ENCODE measurements around the gene IL3RA. TPM values are rescaled to one million over a fixed set of nuclear protein-coding genes. Genes with fewer than 3 reads are reported as not detected.
A peak's percentile ranks its signal among the peaks of the same experiment; 100 is the strongest.
"Not testable (repeated sequence)": the region's sequence is repeated elsewhere in the genome, so short reads cannot be mapped to it uniquely, and the experiment has no call there.

Gene IL3RA
- total RNA-seq, 1 donor from 2014 or later = 0.53 TPM

GRCh38 chrX:1401611-1402430, 65.2 kb downstream of the IL3RA start:
- TF ChIP-seq, protein P1, sequence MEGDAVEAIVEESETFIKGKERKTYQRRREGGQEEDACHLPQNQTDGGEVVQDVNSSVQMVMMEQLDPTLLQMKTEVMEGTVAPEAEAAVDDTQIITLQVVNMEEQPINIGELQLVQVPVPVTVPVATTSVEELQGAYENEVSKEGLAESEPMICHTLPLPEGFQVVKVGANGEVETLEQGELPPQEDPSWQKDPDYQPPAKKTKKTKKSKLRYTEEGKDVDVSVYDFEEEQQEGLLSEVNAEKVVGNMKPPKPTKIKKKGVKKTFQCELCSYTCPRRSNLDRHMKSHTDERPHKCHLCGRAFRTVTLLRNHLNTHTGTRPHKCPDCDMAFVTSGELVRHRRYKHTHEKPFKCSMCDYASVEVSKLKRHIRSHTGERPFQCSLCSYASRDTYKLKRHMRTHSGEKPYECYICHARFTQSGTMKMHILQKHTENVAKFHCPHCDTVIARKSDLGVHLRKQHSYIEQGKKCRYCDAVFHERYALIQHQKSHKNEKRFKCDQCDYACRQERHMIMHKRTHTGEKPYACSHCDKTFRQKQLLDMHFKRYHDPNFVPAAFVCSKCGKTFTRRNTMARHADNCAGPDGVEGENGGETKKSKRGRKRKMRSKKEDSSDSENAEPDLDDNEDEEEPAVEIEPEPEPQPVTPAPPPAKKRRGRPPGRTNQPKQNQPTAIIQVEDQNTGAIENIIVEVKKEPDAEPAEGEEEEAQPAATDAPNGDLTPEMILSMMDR (IDR thresholded peaks at IDR 0.05) = no peak
- no peak for DNase-seq
- no peaks in the 10 kb centered on the region for H3K27me3 Mint-ChIP-seq

GRCh38 chrX:1403228-1403627, 66.6 kb downstream of the IL3RA start:
- CTCF ChIA-PET = no interaction called here
- ATAC-seq (ENCODE audit: low read depth) (no peak), DNase-seq (no peak)
- intact Hi-C loops (cut with micrococcal nuclease) = no loop called here
- H3K4me1 Mint-ChIP-seq = no peaks in the 10 kb centered on the region
- H3K9me3 Mint-ChIP-seq = no peaks in the 10 kb centered on the region
- no peak overlapping the region for H3K4me3 Mint-ChIP-seq
- POLR2A ChIA-PET = no interaction called here
- peaks cover 11% of the 10 kb centered on the region for H3K36me3 Mint-ChIP-seq (ENCODE audit: low read depth)
- H3K27me3 Mint-ChIP-seq = no peaks in the 10 kb centered on the region
- TF ChIP-seq, protein P1 (IDR thresholded peaks at IDR 0.05) = no peak
- H3K27ac Mint-ChIP-seq = no peak overlapping the region

More at GRCh38 chrX:1401611-1402430, 65.2 kb downstream of the IL3RA start:
- no peaks in the 10 kb centered on the region for H3K9me3 Mint-ChIP-seq
- POLR2A ChIA-PET = no interaction called here
- no peak for ATAC-seq (ENCODE audit: low read depth)
- no peak overlapping the region for H3K4me3 Mint-ChIP-seq
- peaks cover 15% of the 10 kb centered on the region for H3K36me3 Mint-ChIP-seq (ENCODE audit: low read depth)
- no peak overlapping the region for H3K27ac Mint-ChIP-seq
- CTCF ChIA-PET = no interaction called here
- intact Hi-C loops (cut with micrococcal nuclease) = no loop called here
- H3K4me1 Mint-ChIP-seq = no peaks in the 10 kb centered on the region

GRCh38 chrX:1403867-1404266, 67.3 kb downstream of the IL3RA start:
- H3K27me3 Mint-ChIP-seq; CTCF ChIA-PET; intact Hi-C loops (cut with micrococcal nuclease); POLR2A ChIA-PET; H3K4me3 Mint-ChIP-seq; H3K36me3 Mint-ChIP-seq (ENCODE audit: low read depth); H3K9me3 Mint-ChIP-seq; H3K27ac Mint-ChIP-seq; DNase-seq; ATAC-seq (ENCODE audit: low read depth); H3K4me1 Mint-ChIP-seq: not testable (repeated sequence)

GRCh38 chrX:1405769-1406168, 69.2 kb downstream of the IL3RA start:
- POLR2A ChIA-PET; H3K4me3 Mint-ChIP-seq; CTCF ChIA-PET; H3K27ac Mint-ChIP-seq; H3K27me3 Mint-ChIP-seq; DNase-seq; ATAC-seq (ENCODE audit: low read depth); H3K36me3 Mint-ChIP-seq (ENCODE audit: low read depth); intact Hi-C loops (cut with micrococcal nuclease); H3K4me1 Mint-ChIP-seq; H3K9me3 Mint-ChIP-seq: not testable (repeated sequence)

DNA sequence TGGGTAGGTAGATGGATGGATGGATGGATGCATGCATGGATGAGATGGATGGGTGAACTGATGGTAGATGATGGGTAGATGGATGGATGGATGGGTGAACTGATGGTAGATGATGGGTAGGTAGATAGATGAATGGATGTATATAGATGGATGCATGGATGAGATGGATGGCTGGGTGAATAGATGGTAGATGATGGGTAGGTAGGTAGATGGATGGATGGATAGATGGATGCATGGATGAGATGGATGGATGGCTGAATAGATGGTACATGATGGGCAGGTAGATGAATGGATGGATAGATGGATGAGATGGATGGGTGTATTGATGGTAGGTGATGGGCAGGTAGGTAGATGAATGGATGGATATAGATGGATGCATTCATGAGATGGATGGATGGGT, 70.5 kb downstream of the IL3RA start:
- Mint-ChIP-seq H3K36me3 (ENCODE audit: low read depth) (peaks cover 10% of the 10 kb centered on the region), H3K27ac (no peak overlapping the region), H3K27me3 (no peaks in the 10 kb centered on the region), H3K4me3 (no peak overlapping the region), H3K9me3 (no peaks in the 10 kb centered on the region), H3K4me1 (peaks cover 4% of the 10 kb centered on the region)
- intact Hi-C loops (cut with micrococcal nuclease) = no loop called here
- TF ChIP-seq, protein P1 (IDR thresholded peaks at IDR 0.05) = no peak
- ChIA-PET CTCF (no interaction called here), POLR2A (no interaction called here)
- DNase-seq (no peak), ATAC-seq (ENCODE audit: low read depth) (no peak)

DNA sequence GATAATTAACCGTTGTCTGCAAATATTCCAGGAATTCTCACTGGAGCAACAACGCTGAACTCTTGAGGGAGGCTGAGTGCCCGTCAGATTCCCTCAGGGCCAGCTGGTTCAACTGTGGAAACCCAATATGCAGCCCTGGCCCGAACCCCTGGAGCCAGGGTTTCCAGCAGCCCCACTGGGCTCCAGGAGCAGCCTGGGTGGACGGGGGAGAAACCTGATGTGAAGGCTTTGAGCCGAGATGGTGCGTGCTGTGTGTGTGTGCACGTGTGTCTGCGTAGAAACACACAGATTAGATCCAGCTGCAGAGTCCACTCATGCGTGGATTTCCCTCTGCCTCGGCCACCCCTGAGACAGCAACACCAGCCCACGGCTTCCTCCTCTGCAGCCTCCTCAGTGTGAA, 74.7 kb downstream of the IL3RA start:
- intact Hi-C loops (cut with micrococcal nuclease) = no loop called here
- ATAC-seq (ENCODE audit: low read depth) = peak; percentile 68
- H3K36me3 Mint-ChIP-seq (ENCODE audit: low read depth) = peaks cover 37% of the 10 kb centered on the region
- H3K27ac Mint-ChIP-seq = no peak overlapping the region
- POLR2A ChIA-PET = no interaction called here
- H3K4me3 Mint-ChIP-seq = no peak overlapping the region
- no peaks in the 10 kb centered on the region for H3K9me3 Mint-ChIP-seq
- TF ChIP-seq, protein P1 (IDR thresholded peaks at IDR 0.05) = no peak
- CTCF ChIA-PET = no interaction called here
- no peaks in the 10 kb centered on the region for H3K27me3 Mint-ChIP-seq
- no peak for DNase-seq
- peaks cover 6% of the 10 kb centered on the region for H3K4me1 Mint-ChIP-seq
